ENCODE results near the gene AGBL4.

AGBL4 gene

DNA sequence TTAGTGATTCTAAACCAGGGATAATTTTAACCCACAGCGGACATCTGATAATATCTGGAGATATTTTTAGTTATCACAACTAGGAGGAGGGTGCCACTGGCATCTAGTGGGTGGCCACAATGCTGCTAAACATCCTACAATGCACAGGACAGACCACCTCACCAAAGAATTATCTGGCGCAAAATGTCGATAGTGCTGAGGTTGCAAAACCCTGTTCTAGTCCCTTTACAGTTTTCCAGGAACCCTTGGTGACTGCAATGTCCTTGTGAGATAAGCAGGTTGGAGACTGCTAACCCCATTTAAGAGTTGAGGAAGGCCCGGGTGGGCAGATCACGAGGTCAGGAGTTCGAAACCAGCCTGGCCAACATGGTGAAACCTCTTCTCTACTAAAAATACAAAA is 1083.9 kb downstream of the AGBL4 start:
- no peak for DNase-seq

DNA sequence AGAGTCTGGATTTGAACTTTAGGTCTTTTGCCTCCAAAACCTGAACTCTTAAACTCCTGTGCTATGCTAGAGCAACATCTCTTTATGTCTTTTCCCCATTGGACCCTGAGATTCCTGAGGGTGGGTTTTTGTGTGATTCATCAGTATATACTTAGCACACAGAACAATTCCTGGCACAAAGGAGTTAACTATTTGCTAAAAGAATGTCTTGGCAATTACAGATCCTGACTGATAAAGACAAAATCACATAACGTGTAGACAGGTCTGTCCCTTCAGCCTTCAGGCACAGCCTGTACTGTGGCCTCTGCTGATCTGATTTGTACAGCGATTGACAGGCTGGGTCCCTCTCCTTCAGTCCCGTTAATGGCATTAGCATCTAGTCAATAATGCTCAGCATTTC is 1084.7 kb downstream of the AGBL4 start:
- no peak for DNase-seq

DNA sequence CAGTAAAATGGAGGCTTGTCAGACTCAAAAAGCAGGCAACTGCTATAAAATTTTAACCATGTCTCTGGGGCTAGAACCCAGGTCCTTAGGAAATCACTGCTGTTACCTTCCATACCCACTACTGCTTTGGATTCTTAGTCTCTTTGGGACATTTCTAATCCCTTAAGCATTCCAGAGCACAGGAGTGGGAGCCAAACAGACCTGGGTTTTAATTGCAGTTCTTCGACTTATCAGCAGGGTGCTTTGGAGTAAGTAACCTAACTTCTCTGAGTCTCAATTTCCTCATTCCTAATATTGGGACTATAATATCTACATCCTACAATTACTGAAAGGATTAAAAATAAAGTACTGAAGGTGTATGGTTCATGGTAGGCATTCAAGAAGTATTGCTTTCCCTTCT is 1086.0 kb downstream of the AGBL4 start:
- DNase-seq, result no peak

DNA sequence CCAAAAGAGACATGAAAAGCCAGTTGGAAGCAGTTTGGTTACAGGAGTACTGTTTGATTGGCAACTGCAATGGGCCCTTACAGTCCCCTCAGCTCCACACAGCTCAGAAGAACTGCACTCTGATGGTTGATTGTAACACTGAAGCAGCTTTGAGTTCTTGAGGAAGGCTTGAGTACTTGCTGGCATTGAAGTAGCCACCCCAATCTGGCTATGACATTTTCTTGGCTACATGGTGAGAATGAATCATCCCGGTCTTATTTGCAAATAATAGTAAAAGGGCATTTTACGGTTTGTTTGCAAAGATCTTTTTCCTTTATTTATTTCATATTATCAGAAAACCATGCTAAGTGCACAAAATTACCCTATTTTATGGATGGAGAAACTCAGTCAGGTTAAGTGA is 1087.3 kb downstream of the AGBL4 start:
- DNase-seq, result no peak

DNA sequence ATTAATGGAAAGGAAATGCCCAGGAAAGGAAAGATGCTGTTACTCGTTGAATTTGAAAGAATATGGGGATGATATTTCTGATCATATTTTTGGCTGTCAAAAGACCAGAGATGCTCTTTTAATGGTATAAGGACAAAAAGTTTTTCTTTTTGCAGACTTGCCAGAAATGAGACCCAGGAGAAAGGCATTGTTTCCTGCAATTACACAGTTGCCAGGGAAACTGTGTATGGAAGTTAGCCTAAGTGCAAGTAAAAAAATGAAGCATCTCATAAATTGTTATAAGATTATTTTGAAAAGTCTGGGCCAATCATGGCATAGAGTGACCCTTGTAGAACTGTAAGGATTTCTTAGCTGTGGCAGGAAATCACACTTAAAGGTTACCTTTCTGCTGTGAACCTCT is 1091.4 kb downstream of the AGBL4 start:
- no peak for DNase-seq

DNA sequence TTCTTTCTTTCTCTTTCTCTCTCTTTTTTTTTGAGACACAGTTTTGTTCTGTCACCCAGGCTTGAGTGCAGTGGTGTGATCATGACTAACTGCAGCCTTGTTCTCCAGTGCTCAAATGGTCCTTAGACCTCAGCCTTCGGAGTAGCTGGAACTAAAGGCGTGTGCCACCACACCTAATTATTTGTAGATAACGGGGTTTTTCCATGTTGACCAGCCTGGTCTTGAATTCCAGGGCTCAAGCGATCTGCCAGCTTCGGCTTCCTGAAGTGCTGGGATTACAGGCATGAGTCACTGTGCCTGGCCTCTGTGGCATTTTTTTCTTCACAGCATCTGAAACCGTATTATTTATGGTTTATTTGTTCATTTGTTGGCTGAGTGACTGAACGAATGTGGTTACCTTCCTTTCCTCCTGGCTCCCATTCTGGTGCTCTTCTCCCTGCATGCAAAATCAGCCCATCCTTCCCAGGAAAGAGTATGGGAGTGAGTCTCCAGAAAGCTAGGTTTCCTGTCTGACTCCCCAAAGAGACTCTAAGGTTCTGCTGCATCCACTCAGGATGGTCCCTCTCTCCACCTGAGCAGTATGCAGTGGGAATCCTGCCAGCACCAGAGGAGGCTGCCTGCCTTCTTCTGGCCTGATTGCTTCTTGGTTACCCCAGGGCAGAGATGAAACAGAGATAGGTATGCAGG is 1092.1 kb downstream of the AGBL4 start:
- DNase-seq, result no peak

DNA sequence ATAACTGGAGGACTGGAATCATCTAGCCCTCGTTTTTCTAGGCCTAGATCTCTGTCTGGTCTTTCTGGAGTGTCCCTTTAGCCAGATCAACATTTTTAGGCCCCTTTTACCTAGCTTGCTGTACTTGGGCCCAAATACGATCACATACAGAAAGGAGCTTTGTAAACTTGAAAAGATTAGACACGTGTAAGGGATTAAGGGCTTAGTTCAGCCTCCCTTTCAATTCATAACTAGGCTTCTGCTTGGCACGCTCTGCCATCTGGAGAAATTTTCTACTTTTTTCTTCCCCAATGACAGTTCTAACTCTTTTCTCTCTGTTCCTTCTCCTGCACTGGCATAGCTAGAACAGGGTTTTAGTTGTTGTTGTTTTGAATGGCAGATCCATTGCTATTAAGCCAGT is 1093.7 kb downstream of the AGBL4 start:
- DNase-seq, result no peak

DNA sequence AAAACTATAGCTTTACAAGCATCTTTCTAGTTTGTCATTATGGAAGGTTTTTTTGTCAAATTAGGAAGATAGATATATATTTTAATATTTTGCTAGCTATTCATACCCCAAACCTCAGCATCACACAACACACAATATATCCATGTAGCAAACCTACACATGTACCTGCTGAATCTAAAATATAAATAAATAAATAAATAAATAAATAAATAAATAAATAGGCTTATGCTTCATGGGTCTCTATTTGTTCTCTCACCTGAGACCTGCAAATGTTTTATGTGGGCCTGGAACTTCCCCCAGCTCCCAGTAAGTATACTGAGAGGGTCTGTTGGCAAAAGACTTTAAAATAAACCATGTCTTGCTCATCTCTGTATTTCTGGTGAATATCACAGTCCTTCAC is 1099.7 kb downstream of the AGBL4 start:
- DNase-seq, result no peak

DNA sequence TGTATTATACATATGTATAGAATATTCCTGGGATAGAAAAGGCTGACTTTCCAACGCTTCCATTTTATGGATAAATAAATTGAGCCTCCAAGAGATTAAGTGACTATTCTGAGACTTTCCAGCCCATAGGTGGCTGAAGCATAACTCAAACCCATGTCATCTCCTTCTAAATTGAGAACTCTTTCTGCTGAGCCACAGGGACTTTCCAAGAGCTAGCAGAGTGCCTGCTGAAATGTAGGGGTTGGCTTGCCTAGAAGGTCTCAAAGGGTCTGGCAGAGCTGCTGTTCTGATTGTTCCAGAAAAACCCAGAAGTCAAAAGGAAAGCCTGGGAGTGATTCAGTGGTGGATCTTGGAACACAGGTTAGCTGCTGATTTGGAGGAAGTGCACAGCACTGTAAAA is 1100.6 kb downstream of the AGBL4 start:
- no peak for DNase-seq

DNA sequence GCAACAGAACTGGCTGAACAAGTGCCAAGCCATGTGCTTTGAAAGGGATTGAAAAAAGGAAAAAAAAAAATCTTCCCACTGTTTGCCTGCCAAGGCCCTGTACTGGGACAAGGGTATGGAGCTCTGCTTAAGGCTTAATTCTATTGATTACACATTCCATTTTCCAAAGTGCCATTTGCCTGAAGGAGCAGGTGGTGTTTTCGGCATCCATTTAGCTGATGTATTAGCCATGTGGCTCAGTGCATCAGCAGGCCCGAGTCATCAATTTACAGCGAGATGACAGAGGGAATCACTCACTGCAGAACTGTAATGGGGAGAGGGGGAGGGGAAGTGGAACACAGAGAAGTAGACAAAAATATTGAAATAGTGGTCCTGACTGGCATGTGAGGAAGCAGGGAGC is 1102.9 kb downstream of the AGBL4 start:
- no peak for DNase-seq

DNA sequence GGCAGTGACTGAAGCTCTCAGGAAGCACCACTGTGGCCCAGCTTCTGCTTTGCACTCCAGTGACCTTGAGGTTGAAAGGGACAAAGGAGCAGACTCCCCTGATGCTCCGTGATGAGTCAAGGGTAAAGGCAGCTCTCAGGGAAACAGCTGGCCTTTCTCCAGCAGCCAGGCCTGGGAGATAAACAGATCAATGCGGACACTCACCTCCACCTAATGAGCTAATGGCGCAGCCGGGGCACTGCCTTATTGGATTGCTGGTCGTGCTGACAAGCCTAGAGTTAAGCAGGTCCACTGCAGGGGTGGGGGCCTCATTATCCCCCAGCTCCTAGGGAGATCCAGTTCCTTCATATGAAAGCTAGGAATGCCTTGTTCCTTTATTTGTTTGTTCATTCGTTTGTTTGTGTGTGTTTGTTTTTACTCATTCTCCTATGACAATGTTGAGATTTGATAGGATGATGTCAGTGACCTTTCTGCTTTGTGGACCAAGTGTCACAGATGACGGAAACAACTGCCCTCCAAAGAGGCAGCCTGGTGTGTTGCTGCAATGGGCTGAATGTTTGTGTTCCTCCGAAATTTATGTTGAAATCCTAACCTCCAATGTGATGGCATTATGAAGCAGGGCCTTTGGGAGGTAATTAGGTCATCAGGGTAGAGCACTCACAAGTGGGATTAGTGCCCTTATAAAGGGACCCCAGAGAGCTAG is 1105.7 kb downstream of the AGBL4 start:
- DNase-seq, result peak; percentile 47

DNA sequence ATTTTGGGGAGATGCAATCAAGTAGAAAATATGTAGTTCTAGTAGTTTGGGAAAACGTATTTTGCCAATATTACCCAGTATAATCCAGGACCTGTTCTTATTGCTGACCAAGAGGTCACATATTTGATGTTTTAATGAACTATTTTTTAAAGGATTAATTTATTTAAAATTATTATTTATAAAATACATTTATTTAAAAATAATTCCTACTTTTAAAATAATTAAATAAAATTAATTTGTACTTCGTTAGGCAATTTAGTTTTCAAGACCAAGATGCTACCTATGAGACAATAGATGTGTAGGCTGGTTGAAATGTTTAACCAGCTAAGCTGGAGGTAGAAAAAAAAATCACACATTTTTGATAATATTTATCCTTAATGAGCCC is 1106.7 kb downstream of the AGBL4 start:
- DNase-seq, result no peak

DNA sequence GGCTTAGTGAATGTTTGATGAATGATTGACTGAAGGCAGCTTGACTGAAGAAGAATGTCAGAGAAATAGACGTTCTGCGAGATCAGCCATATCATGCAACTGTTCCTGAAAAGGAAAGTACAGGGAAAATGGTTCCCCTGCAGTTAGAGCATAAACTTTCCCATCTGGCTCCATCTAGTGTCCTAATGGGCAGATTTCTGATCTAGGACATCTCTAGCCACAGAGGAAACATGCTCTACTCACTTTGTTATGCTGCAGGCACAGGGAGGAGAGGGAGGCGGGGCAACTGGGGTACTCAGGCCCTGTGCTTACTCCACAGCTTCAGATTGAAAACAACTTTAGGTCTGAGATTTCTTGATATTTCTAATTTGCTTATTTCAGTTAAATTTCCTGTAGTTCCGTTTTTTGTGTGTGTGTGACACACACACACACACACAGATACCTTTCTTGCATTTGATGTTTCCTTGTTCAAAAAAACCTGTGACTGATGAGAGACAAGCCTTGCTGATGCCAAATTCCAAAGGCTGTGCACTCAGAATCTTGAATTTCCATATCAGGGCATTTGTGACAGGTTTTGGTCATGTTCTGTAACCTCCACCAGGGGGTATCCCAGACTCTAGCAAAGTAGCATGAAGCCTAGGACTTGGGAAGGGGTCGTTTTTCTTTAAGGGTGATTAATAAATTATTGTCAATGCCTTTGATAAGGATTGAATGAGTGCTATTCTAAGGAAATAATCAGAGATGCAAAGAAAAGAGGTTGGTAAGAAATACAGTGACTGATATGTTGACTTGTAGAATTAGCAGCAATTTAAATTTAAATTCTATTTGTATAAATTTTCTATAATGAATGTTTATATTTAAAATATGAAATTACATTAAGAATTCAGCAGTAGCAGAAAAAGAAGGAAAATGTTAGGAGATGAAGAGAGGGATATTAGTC is 1107.4 kb downstream of the AGBL4 start:
- peak; percentile 18 for DNase-seq

DNA sequence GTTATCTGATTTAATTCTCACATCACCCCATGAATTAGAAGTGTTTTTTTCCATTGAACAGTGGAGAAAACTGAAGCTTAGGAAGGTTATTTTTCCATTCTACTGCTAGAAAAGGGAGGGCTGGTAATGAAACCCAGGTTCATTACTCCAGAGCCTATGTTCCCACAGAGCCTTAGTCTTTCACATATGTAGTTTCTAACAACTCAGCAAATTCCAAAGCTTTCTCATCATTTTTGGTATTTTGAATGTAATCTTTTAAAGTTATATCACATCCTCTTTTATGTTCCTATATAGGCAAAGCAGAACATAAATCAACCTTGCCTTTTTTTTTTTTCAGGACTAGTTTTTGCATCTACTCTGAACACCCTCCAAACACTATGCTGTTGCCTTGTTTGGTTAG is 1115.1 kb downstream of the AGBL4 start:
- DNase-seq, result no peak

DNA sequence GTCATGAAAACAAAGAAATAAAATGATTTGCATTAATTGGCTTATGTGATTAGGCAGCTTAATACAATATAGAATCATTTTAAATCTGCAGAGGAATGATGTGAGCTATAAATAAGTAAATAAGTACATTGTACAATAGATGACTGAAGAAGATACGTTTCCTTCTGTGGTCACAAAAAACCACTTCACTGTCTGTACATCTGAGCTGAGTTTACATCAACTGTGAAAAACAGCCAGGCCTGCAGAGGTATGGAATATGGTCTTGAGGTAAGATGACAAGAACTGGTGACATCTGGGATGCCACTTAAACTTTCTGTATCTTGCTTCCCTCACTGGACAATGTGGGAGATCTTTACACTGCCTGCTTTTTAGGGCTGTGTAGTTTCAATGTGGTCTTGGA is 1117.0 kb downstream of the AGBL4 start:
- no peak for DNase-seq

DNA sequence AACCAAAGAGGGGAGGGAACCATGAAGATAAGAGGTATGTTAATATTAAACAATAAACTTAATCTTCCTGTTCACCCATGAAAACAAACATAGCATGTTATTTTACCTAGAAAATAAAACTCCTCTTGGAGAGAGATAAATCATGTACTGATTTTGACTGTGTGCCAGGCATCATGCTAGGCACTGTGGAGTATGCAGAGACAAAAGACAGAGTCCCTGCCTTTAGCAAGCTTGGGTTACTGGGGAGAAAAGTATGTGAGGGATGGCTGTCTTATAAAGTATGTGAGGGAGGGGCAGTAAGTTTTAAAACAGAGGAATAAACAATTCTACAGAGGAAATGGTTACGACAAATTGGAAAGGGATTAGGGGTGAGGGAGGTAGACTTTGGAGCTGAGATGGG is 1117.6 kb downstream of the AGBL4 start:
- DNase-seq, result no peak

DNA sequence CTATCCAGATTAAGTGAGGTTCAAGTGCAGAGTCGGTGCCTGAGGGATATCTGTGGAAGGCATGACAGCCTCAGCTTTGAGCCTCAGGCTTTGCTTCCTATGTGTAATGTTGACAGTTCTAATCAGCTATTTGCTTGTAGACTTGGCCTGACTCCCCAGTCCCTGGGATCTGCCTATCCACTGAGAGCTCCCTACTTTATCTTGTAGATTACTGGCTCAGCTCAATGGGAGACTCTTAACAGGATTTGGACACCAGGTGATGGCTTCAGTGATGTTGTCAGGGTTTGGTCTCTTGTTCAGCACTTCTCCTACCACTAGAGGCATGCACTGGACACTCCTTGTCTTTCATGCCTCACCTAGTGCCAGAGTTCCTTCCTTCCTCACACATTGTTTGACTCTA is 1120.5 kb downstream of the AGBL4 start:
- DNase-seq, result no peak

DNA sequence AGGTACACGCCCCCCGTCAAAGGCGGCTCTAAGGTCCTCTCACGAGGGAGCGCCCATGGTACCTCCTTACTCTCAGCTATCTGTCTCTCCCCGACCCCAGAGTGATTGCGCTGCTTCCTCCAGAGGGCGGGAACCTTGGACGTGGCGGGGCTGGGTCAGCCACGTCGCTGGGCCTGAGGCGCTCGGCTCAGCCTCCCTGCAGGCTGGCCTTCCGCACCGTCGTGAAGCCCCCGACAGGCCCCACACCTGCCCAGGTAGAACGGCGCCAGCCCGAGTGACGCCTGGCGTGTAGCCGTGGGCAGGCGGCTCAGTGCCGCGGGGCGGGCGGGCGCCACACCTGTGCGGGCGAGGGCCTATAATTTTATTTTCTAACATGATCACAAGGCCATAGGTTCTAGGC is 1124.9 kb downstream of the AGBL4 start:
- DNase-seq, result no peak

DNA sequence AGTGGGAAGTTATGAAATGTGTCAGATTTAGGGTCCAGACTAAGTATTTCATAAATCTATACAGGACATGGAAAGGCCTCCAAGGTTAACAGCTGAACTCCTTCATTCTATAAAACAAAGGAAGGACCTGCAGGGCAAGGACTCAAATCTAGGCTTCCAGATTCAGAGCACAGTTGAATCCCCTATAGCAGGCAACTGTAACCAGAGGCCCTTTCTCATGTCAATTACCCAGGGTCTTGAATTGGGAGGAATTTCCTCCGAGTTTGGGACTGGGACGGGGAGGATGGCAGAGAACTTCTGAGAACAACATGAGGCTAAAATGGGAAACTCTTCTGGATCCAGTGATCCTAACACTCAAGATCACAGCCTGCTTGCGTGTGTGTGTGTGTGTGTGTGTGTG is 1134.1 kb downstream of the AGBL4 start:
- DNase-seq, result no peak

DNA sequence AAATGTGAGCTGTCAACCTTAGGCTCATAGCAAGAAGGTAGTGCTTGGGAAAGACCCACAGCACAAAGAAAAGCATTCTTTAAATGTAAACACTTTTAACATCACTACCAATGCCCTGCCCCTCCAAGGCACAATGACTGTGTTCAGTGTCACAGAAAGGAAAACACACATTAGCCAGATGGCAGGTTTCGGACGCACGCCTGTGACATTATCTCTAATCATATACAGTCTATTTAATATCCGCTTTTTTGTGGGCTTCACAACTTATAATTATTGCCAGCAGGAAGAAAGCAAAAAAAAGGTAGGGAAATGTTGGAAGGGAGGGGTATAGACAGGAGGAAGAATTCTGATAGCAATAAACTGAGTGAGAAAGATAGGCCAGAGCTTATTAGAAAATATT is 1134.7 kb downstream of the AGBL4 start:
- DNase-seq, result no peak

DNA sequence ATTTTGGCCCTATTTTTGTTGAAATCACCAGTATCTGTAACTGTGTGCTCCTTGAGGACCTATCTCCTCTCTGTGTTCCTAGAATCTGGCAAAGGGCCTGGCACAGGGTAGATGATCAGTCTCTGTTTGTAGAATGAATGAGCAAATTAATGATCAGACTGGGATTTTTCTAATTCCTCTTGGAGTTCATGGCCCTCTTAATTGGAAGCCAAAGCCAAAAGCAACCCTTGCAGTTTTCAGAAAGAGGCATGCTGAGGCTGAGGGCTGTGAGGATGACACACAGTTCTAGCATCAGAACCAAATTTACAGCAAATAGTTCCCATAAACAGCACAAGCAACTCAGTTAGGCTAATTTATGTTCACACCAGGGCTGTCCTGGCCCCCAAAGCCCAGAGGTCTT is 1136.0 kb downstream of the AGBL4 start:
- DNase-seq, result no peak

DNA sequence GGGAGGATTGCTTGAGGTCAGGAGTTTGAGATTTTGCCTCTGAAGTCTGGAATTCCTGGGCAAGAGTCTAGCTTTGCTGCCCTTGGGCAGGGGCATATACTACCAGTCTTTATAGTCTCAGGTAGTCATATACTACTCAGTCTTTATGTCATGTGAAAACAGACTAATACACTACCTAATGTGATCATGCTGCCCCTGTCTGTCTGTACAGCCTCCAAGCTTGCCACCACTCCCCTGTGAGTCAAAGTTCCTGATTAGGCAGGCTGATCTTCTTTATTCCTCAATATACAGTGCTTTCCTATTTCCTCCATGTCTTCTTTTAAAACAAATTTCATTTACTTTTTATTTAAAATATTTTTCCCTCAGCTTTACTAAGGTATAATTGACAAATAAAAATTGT is 1141.7 kb downstream of the AGBL4 start:
- DNase-seq, result no peak

DNA sequence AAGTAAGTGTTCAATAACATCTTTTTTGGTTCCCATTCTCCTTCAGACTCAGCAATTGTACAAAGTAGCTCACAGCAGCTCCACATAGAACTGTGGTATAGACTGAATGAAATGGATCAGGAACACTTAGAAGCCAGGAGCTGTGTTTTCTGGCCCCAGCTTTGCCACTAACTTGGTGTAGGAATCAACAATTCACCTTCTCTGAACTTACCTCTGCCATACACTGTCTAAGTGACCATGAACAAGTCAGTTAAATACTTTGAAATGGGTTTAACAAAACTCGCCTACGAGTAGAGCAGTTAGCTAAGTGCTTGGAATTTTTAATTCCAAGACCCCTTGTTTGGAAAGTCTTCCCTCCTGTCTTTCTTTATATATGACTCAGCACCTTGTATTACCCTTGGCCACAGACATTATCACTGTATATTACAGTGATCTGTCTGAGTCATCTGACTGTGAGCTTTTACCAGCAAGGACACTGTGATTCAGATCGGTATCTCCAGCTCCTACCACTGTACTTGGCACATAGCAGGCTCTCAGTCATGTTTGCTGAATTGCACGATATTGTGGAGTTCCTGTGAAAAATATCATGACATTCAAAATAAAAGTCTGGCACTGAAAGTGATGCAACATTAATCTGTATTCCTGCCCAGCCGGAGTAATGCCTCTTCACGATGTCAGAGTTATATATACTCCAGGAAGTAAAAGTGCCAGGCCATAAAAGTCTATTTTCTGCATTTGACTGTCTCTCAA is 1145.4 kb downstream of the AGBL4 start:
- DNase-seq, result no peak
